Measurements from ENCODE around the gene OR4X1. TPM values are rescaled to one million over a fixed set of nuclear protein-coding genes. Genes with fewer than 3 reads are reported as not detected.

The OR4X1 gene, protein sequence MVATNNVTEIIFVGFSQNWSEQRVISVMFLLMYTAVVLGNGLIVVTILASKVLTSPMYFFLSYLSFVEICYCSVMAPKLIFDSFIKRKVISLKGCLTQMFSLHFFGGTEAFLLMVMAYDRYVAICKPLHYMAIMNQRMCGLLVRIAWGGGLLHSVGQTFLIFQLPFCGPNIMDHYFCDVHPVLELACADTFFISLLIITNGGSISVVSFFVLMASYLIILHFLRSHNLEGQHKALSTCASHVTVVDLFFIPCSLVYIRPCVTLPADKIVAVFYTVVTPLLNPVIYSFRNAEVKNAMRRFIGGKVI
- total RNA-seq: not detected

GRCh38 chr11:48263423-48263911 lies at the start of gene OR4X1:
Gene OR4X1 (plus strand): TSS chr11:48263861. CDS start chr11:48263861, 0 bp downstream.

DNA sequence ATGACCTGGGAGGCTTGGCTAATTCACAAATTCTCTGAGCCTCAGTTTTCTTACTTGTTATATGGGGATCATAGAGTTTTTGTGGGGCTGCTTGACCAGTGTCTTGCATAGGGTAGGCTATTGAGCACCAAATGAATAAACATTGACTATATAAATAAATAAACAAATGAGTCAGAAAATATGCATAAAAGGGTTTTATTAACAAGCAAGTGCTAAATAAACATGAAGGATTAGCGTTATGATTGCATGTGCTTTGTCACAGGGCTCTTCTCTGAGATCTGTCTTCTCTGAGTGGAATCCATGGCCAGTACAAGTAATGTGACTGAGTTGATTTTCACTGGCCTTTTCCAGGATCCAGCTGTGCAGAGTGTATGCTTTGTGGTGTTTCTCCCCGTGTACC lies 47.2 kb upstream of the OR4X1 start, which contains the start of gene OR4B1:
Gene OR4B1 (plus strand): TSS at position 301 of the 400 bp plus-strand sequence. CDS start 0 bp downstream, at position 301.

DNA sequence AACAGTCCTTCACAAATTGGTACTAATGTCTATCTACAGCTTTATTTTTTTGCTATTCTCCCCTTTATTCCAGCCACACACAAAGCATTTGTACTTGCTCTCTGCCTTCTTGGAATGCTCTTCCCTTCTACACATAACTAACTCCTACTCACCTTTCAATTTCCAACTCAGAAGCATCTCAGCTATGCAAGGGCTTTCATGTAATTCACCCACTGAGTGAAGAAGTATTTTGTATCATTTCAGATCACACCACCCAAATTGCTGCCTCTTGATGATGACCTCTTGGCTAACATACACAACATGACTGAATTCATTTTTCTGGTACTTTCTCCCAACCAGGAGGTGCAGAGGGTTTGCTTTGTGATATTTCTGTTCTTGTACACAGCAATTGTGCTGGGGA lies 18.9 kb upstream of the OR4X1 start, which contains the start of gene OR4X2:
Gene OR4X2 (plus strand): TSS at position 301 of the 400 bp plus-strand sequence. CDS start 0 bp downstream, at position 301.

DNA sequence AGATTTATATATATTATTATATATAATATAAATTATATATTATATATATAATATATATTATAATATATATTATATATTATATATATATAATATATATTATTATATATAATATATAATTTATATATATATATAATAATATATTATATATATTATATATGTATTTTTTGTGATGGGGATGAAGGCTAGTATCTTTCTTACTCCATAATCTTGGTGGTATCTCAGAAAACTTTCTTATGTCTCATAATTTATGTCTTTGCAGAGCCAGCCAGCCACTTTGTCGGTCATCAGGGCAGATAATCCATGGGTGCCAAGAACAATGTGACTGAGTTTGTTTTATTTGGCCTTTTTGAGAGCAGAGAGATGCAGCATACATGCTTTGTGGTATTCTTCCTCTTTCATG lies 42.3 kb downstream of the OR4X1 start, which contains the start of gene OR4S1:
Gene OR4S1 (plus strand): TSS at position 301 of the 400 bp plus-strand sequence. CDS start 0 bp downstream, at position 301.

Other genes starting within 250 kb of the OR4X1 start
- not detected for gene OR4B1, start 47.1 kb upstream of the OR4X1 start, total RNA-seq
- gene OR4X2, start 18.8 kb upstream of the OR4X1 start, total RNA-seq: not detected
- gene OR4S1, start 42.4 kb downstream of the OR4X1 start, total RNA-seq: not detected
- gene OR4C3, start 61.1 kb downstream of the OR4X1 start, total RNA-seq: not detected
- gene OR4C5, start 102.6 kb downstream of the OR4X1 start, total RNA-seq: not detected
- not detected for gene OR4A47, start 224.9 kb downstream of the OR4X1 start, total RNA-seq

Measured in parietal lobe (tissue), 1 donor.